DND-41 (cell line): ENCODE results near the gene FARSB.
"Not testable (repeated sequence)": the region's sequence is repeated elsewhere in the genome, so short reads cannot be mapped to it uniquely, and the experiment has no call there.

Experiments used
- ATAC-seq: fragments of 200-7000 bp; cut with Tn5 transposase; 3 replicates; pipeline ENCODE4 v1.9.1; 2021; ENCODE audit warnings: low read depth; ENCODE audit not compliant: insufficient read depth
- DNase-seq: peaks from one replicate; pipeline ENCODE4 v3.0.0-alpha.2; 2020
- H2AFZ ChIP-seq: 2 replicates; pipeline ENCODE4 v1.6.0; 2012; ENCODE audit warnings: low read depth, low read length
- H3K27ac ChIP-seq: 2 replicates; pipeline ENCODE4 v1.5.1; 2012; ENCODE audit warnings: low read length, inconsistent platforms
- H3K27me3 ChIP-seq: fragments of 200-600 bp; sonication (generic); 2 replicates; pipeline ENCODE4 v1.6.0; 2012; ENCODE audit warnings: low read length, mild to moderate bottlenecking, inconsistent platforms; ENCODE audit not compliant: insufficient read depth, poor library complexity
- H3K36me3 ChIP-seq: 2 replicates; pipeline ENCODE4 v1.5.1; 2012; ENCODE audit warnings: low read length, inconsistent platforms; ENCODE audit not compliant: insufficient read depth
- H3K4me1 ChIP-seq: 2 replicates; pipeline ENCODE4 v1.5.1; 2012; ENCODE audit warnings: mild to moderate bottlenecking, low read length; ENCODE audit not compliant: insufficient read depth
- H3K4me2 ChIP-seq: 2 replicates; pipeline ENCODE4 v1.6.0; 2012; ENCODE audit warnings: mild to moderate bottlenecking, moderate library complexity, low read length, inconsistent platforms; ENCODE audit not compliant: insufficient read depth
- H3K4me3 ChIP-seq, 2 experiments: fragments of 200-600 bp in 1 of 2; shearing (Covaris generic) in 1 of 2; 2 replicates each; pipeline ENCODE4 v1.5.1; 2012 to 2016; ENCODE audit warnings: inconsistent platforms in 2 of 2, low read length in 2 of 2, mild to moderate bottlenecking in 2 of 2, low read depth in 1 of 2, moderate library complexity in 1 of 2
- H3K79me2 ChIP-seq: 2 replicates; pipeline ENCODE4 v1.6.0; 2012; ENCODE audit warnings: low read length, inconsistent platforms; ENCODE audit not compliant: insufficient read depth
- H3K9ac ChIP-seq: 2 replicates; pipeline ENCODE4 v1.6.0; 2012; ENCODE audit warnings: low read depth, mild to moderate bottlenecking, inconsistent platforms, low read length, moderate library complexity
- H3K9me3 ChIP-seq: 2 replicates; pipeline ENCODE4 v1.5.1; 2012; ENCODE audit warnings: low read length, moderate library complexity, mild to moderate bottlenecking, inconsistent platforms; ENCODE audit not compliant: insufficient read depth, severe bottlenecking
- H4K20me1 ChIP-seq: 2 replicates; pipeline ENCODE4 v1.6.0; 2012; ENCODE audit warnings: low read length; ENCODE audit not compliant: insufficient read depth
- EZH2 ChIP-seq: IDR thresholded peaks from 3 replicates; pipeline ENCODE4 v1.6.1; 2012; ENCODE audit warnings: borderline replicate concordance, low read depth, mild to moderate bottlenecking, moderate library complexity, low read length, inconsistent platforms; ENCODE audit not compliant: severe bottlenecking
- TF ChIP-seq, protein P1 (sequence below): IDR thresholded peaks from 2 replicates; pipeline ENCODE4 v1.5.1; 2012; ENCODE audit warnings: borderline replicate concordance, low read length, moderate library complexity, mild to moderate bottlenecking; ENCODE audit not compliant: poor library complexity, severe bottlenecking; ENCODE audit errors: extremely low read depth

FARSB gene

DNA sequence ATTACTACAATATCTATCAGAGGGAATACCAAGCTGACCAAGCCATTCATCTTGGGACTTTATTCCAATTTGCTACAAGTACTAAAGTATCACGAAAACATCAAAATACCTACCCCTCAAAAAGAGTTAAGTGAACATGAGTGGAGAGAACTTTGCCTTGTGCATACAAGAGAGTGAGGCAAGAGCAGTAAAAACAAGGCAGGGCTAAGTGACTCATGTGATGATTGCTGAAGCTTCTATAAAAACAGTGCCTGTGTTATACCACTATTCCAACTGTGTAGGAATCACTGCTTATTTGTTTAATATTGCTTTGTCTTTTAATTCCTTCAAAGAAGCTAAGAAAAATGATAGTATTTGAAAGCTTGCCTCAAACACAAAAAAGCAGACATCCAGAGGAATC, 61.2 kb downstream of the FARSB start:
- Histone ChIP-seq H3K27me3 (no peaks in the 10 kb centered on the region), H3K36me3 (peaks cover 92% of the 10 kb centered on the region), H2AFZ (no peak overlapping the region), H3K4me2 (no peak overlapping the region), H3K79me2 (peaks cover 5% of the 10 kb centered on the region; the same call in 1 of the 2 replicates), H3K9me3 (peaks cover 6% of the 10 kb centered on the region), H3K9ac (no peak overlapping the region), H4K20me1 (peaks cover 2% of the 10 kb centered on the region; the same call in 1 of the 2 replicates), H3K27ac (no peak overlapping the region), H3K4me1 (no peaks in the 10 kb centered on the region), H3K4me3 (no peak overlapping the region)
- TF ChIP-seq, protein P1, sequence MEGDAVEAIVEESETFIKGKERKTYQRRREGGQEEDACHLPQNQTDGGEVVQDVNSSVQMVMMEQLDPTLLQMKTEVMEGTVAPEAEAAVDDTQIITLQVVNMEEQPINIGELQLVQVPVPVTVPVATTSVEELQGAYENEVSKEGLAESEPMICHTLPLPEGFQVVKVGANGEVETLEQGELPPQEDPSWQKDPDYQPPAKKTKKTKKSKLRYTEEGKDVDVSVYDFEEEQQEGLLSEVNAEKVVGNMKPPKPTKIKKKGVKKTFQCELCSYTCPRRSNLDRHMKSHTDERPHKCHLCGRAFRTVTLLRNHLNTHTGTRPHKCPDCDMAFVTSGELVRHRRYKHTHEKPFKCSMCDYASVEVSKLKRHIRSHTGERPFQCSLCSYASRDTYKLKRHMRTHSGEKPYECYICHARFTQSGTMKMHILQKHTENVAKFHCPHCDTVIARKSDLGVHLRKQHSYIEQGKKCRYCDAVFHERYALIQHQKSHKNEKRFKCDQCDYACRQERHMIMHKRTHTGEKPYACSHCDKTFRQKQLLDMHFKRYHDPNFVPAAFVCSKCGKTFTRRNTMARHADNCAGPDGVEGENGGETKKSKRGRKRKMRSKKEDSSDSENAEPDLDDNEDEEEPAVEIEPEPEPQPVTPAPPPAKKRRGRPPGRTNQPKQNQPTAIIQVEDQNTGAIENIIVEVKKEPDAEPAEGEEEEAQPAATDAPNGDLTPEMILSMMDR, result no peak
- no peak for TF ChIP-seq EZH2
- DNase-seq, result no peak
- no peak for ATAC-seq

DNA sequence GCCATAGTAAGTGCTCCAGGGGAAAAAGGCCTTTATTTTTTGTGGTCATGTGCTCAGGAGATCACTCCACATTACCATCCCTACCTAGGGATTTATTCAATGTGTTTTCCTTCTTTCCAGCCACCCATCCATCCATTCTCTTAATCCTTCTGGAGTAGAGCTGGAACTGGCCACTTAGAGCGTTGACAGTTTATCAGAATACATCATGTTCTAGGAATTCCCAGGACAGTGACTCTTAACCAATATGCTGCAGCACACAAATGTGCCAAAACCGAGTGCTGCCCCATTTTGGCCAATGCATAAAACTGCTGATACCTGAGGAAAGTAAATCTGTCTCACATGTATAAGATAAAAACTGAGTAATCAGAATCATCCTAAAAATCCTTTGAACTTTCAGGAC, 63.7 kb downstream of the FARSB start:
- no peaks in the 10 kb centered on the region for H4K20me1 ChIP-seq
- no peak overlapping the region for H3K4me3 ChIP-seq
- peaks cover 67% of the 10 kb centered on the region for H3K36me3 ChIP-seq

DNA sequence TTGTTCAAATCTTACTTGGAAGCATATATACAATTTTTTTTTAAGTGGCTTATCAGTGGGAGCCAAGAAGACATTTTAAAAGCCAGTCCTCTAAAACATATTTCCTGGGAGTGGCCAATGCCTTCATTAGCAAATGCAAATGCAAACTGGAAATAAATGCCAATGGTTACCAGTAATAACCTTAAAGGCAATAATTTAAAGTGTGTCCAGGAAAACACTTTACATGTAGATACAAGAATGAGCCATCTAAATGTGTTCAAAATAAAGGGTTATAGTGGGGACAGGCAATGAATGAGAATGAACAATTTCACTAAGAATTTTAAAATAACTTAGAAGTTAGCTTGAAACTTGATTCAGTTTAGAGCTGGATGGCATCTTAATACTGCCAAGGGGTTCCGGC, 64.2 kb downstream of the FARSB start:
- DNase-seq (no peak), ATAC-seq (no peak)
- Histone ChIP-seq H2AFZ (no peak overlapping the region), H4K20me1 (no peaks in the 10 kb centered on the region), H3K27ac (no peak overlapping the region), H3K79me2 (peaks cover 7% of the 10 kb centered on the region; the same call in 1 of the 2 replicates), H3K4me3 (no peak overlapping the region), H3K4me2 (no peak overlapping the region), H3K9me3 (peaks cover 6% of the 10 kb centered on the region), H3K4me1 (no peaks in the 10 kb centered on the region), H3K27me3 (no peaks in the 10 kb centered on the region), H3K36me3 (peaks cover 62% of the 10 kb centered on the region), H3K9ac (no peak overlapping the region)
- TF ChIP-seq, protein P1, result no peak
- no peak for TF ChIP-seq EZH2

More for the DNA sequence above, 63.7 kb downstream of the FARSB start:
- ATAC-seq (no peak), DNase-seq (no peak)
- no peak for TF ChIP-seq EZH2
- TF ChIP-seq, protein P1, result no peak
- no peaks in the 10 kb centered on the region for H3K27me3 ChIP-seq
- H3K4me2 ChIP-seq, result no peak overlapping the region
- H3K27ac ChIP-seq, result no peak overlapping the region
- H3K9me3 ChIP-seq, result peaks cover 6% of the 10 kb centered on the region
- no peak overlapping the region for H2AFZ ChIP-seq
- peaks cover 5% of the 10 kb centered on the region; the same call in 1 of the 2 replicates for H3K79me2 ChIP-seq
- H3K4me1 ChIP-seq, result no peaks in the 10 kb centered on the region
- no peak overlapping the region for H3K9ac ChIP-seq

DNA sequence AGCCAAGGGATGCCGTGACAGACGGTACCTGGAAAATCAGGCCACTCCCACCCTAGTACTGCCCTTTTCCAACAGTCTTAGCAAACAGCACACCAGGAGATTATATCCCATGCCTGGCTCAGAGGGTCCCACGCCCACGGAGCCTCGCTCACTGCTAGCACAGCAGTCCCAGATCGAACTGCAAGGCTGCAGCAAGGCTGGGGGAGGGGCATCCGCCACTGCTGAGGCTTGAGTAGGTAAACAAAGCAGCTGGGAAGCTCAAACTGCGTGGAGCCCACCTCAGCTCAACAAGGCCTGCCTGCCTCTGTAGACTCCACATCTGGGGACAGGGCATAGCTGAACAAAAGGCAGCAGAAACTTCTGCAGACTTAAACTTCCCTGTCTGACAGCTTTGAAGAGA, 71.3 kb downstream of the FARSB start:
- H3K27ac ChIP-seq, H3K4me3 ChIP-seq, H3K79me2 ChIP-seq, H3K9ac ChIP-seq, H2AFZ ChIP-seq, ATAC-seq, DNase-seq, H3K4me1 ChIP-seq, H4K20me1 ChIP-seq, H3K4me2 ChIP-seq, H3K27me3 ChIP-seq, H3K9me3 ChIP-seq: not testable (repeated sequence)
- peaks cover 33% of the 10 kb centered on the region for H3K36me3 ChIP-seq
